PC-3 (cell line): ENCODE results near the gene ARHGAP6. TPM values are rescaled to one million over a fixed set of nuclear protein-coding genes. Genes with fewer than 3 reads are reported as not detected.

Source experiments
- ATAC-seq: fragments of 200-7000 bp; cut with Tn5 transposase; 2 replicates; pipeline ENCODE4 v1.9.1; 2020; ENCODE audit warnings: mild to moderate bottlenecking, moderate library complexity
- BruUV-seq: library from RNA; stranded (reverse); fragments of 400-500 nt; replicated peaks from 2 replicates; lab custom pipeline; 2021; lab: Mats Ljungman, UMichigan
- CTCF ChIA-PET: fragments of 300-600 bp; sonication (Branson Sonifier 250); formaldehyde crosslinking; loops from one replicate; lab custom pipeline; 2022; ENCODE audit warnings: antibody characterized with exemption; lab: Charles Lee
- POLR2A ChIA-PET: fragments of 300-600 bp; sonication (Branson Sonifier 250); formaldehyde crosslinking; loops from one replicate; lab custom pipeline; 2022; ENCODE audit warnings: antibody characterized with exemption; ENCODE audit not compliant: unreplicated experiment; lab: Charles Lee
- DNase-seq: peaks from one replicate; pipeline ENCODE4 v3.0.0-alpha.2; 2015
- H2AFZ ChIP-seq: fragments of 300-600 bp; sonication (generic); 2 replicates; pipeline ENCODE4 v1.6.0; 2016; ENCODE audit warnings: antibody characterized with exemption, low read length
- H3F3A ChIP-seq: fragments of 300-600 bp; sonication (generic); one replicate; pipeline ENCODE4 v1.6.0; 2017; ENCODE audit warnings: antibody characterized with exemption, low read length, control low read depth, mild to moderate bottlenecking; ENCODE audit not compliant: unreplicated experiment
- H3K27ac ChIP-seq: fragments of 300-600 bp; sonication (generic); 2 replicates; pipeline ENCODE4 v1.5.1; 2016; ENCODE audit warnings: mild to moderate bottlenecking, low read length
- H3K27me3 ChIP-seq: fragments of 300-600 bp; sonication (generic); 2 replicates; pipeline ENCODE4 v1.6.1; 2016; ENCODE audit warnings: low read length, mixed read lengths
- H3K36me3 ChIP-seq: fragments of 300-600 bp; sonication (generic); 2 replicates; pipeline ENCODE4 v1.6.1; 2016; ENCODE audit warnings: low read depth, mixed run types, low read length, mixed read lengths
- H3K4me1 ChIP-seq: fragments of 300-600 bp; sonication (generic); 2 replicates; pipeline ENCODE4 v1.5.1; 2016; ENCODE audit warnings: low read length; ENCODE audit not compliant: insufficient read depth
- H3K4me2 ChIP-seq: fragments of 300-600 bp; sonication (generic); 2 replicates; pipeline ENCODE4 v1.6.0; 2016; ENCODE audit warnings: low read length
- H3K4me3 ChIP-seq: fragments of 300-600 bp; sonication (generic); 2 replicates; pipeline ENCODE4 v1.5.1; 2016; ENCODE audit warnings: mild to moderate bottlenecking, low read length, mixed read lengths
- H3K79me2 ChIP-seq: fragments of 300-600 bp; sonication (generic); 2 replicates; pipeline ENCODE4 v1.6.1; 2017; ENCODE audit warnings: low read length, mixed read lengths
- H3K9ac ChIP-seq: fragments of 300-600 bp; sonication (generic); 2 replicates; pipeline ENCODE4 v1.6.0; 2016; ENCODE audit warnings: mild to moderate bottlenecking, low read length
- H3K9me2 ChIP-seq: fragments of 300-600 bp; sonication (generic); replicated peaks from 2 replicates; pipeline ENCODE4 v1.6.1; 2016; ENCODE audit warnings: mixed run types, low read length, mixed read lengths
- H3K9me3 ChIP-seq: fragments of 300-600 bp; sonication (generic); 2 replicates; pipeline ENCODE4 v1.6.1; 2016; ENCODE audit warnings: low read length, mixed read lengths
- H4K20me1 ChIP-seq: fragments of 300-600 bp; sonication (generic); 2 replicates; pipeline ENCODE4 v1.6.1; 2016; ENCODE audit warnings: low read length, mixed read lengths
- CTCF ChIP-seq: fragments of 300-600 bp; sonication (generic); conservative IDR thresholded peaks from 2 replicates; pipeline ENCODE4 v1.5.1; 2017; ENCODE audit warnings: antibody characterized with exemption, low read depth, mild to moderate bottlenecking, low read length
- EZH2 ChIP-seq: fragments of 300-600 bp; sonication (generic); IDR thresholded peaks from one replicate; pipeline ENCODE4 v1.6.1; 2017; ENCODE audit warnings: antibody characterized with exemption, mild to moderate bottlenecking, low read length; ENCODE audit not compliant: unreplicated experiment
- EZH2phosphoT487 ChIP-seq: fragments of 300-600 bp; sonication (generic); IDR thresholded peaks from 2 replicates; pipeline ENCODE4 v1.6.1; 2018; ENCODE audit warnings: mild to moderate bottlenecking, antibody characterized with exemption, low read length, borderline replicate concordance
- intact Hi-C: fragments of 100-400 bp; cut with micrococcal nuclease; formaldehyde crosslinking; loops from 2 replicates; pipeline ENCODE4 v1.9.0; 2023
- total RNA-seq: library from RNA; depleted of rRNA; stranded (reverse); fragments of >200 nt; gene quantifications from 2 replicates; pipeline ENCODE4 v1.2.3, GENCODE V29; 2014

Gene ARHGAP6
- total RNA-seq, 1 experiment from 2014 or later = 2.8 TPM

GRCh38 chrX:11298600-11298999, 367.1 kb downstream of the ARHGAP6 start:
- Histone ChIP-seq H3K79me2 (no peaks in the 10 kb centered on the region), H3K4me3 (no peak overlapping the region), H3K27me3 (no peaks in the 10 kb centered on the region), H4K20me1 (no peaks in the 10 kb centered on the region), H3K4me2 (no peak overlapping the region), H2AFZ (no peak overlapping the region), H3K9me3 (no peaks in the 10 kb centered on the region), H3K36me3 (no peaks in the 10 kb centered on the region), H3F3A (no peaks in the 10 kb centered on the region), H3K27ac (no peak overlapping the region), H3K9me2 (no peaks in the 10 kb centered on the region), H3K9ac (no peak overlapping the region), H3K4me1 (no peaks in the 10 kb centered on the region)
- intact Hi-C loops = no loop called here
- ChIA-PET POLR2A (no interaction called here), CTCF (no interaction called here)
- DNase-seq (no peak), ATAC-seq (no peak)
- TF ChIP-seq CTCF (no peak), EZH2phosphoT487 (no peak)
- BruUV-seq = no TSS peak

GRCh38 chrX:11296051-11296450, 369.7 kb downstream of the ARHGAP6 start:
- ATAC-seq = no peak
- DNase-seq = no peak
- Histone ChIP-seq H2AFZ (no peak overlapping the region), H3K79me2 (no peaks in the 10 kb centered on the region), H3K36me3 (no peaks in the 10 kb centered on the region), H3K27me3 (no peaks in the 10 kb centered on the region), H3K9ac (no peak overlapping the region), H3K4me1 (no peaks in the 10 kb centered on the region), H3K9me2 (no peaks in the 10 kb centered on the region), H4K20me1 (no peaks in the 10 kb centered on the region), H3F3A (no peaks in the 10 kb centered on the region), H3K9me3 (no peaks in the 10 kb centered on the region), H3K27ac (no peak overlapping the region), H3K4me2 (no peak overlapping the region), H3K4me3 (no peak overlapping the region)
- ChIA-PET CTCF (no interaction called here), POLR2A (no interaction called here)
- intact Hi-C loops = no loop called here
- no TSS peak for BruUV-seq
- TF ChIP-seq EZH2 (no peak), EZH2phosphoT487 (no peak), CTCF (no peak)

GRCh38 chrX:11293113-11293512, 372.6 kb downstream of the ARHGAP6 start, which contains the start of gene AMELX:
TSS of gene AMELX (plus strand) at chrX:11293413. CDS start at chrX:11294789, 1,376 bp downstream.
- Histone ChIP-seq H3K27me3 (no peaks in the 10 kb centered on the region), H3K4me3 (no peak within 1 kb of the TSS), H3F3A (no peaks in the 10 kb centered on the region), H3K9me3 (no peaks in the 10 kb centered on the region), H3K4me2 (no peak within 1 kb of the TSS), H3K27ac (no peak within 1 kb of the TSS), H3K4me1 (no peaks in the 10 kb centered on the region), H4K20me1 (no peaks in the 10 kb centered on the region), H3K9me2 (no peaks in the 10 kb centered on the region), H3K9ac (no peak within 1 kb of the TSS), H2AFZ (no peak within 1 kb of the TSS), H3K79me2 (no peaks in the 10 kb centered on the region), H3K36me3 (no peaks in the 10 kb centered on the region)
- no peak for ATAC-seq
- ChIA-PET CTCF (no interaction called here), POLR2A (no interaction called here)
- intact Hi-C loops = no loop called here
- no TSS peak for BruUV-seq
- no peak for TF ChIP-seq EZH2phosphoT487
- TF ChIP-seq EZH2 = no peak
- no peak for TF ChIP-seq CTCF
- DNase-seq = no peak
